ENCODE measurements around the gene RACGAP1. TPM values are rescaled to one million over a fixed set of nuclear protein-coding genes. Genes with fewer than 3 reads are reported as not detected.

The RACGAP1 gene
- total and polyA plus RNA-seq, 2 of the 8 experiments (the other 6 are each of a cell fraction or from before 2014, with no cell fraction given): 18.0 to 66.3 TPM

GRCh38 chr12:49944718-49945117, 80.6 kb downstream of the RACGAP1 start:
- H3K4ac ChIP-seq (replicated peaks; ENCODE audit: insufficient read length, low read depth, low read length): no peak overlapping the region
- no peak overlapping the region; a peak in 1 of 4 replicates for H3K4me2 ChIP-seq (ENCODE audit: insufficient read depth in 1 of 2, low read depth in 2 of 2, low read length in 2 of 2)
- no peak overlapping the region for H2BK15ac ChIP-seq (ENCODE audit: low read length)
- peaks cover 0 to 1% of the 10 kb centered on the region in 2 experiments for H4K20me1 ChIP-seq (replicated peaks in 1 of 2; ENCODE audit: control insufficient read depth in 1 of 2, insufficient read depth in 2 of 2, low read length in 2 of 2)
- no peaks in the 10 kb centered on the region for H3K79me2 ChIP-seq (ENCODE audit: control insufficient read depth in 1 of 2, insufficient read depth in 2 of 2, low read length in 2 of 2)
- H3K4me3 ChIP-seq (ENCODE audit: extremely low read depth in 1 of 4, insufficient read depth in 2 of 4, low read depth in 3 of 4, low read length in 4 of 4): no peak overlapping the region
- no peak overlapping the region for H3K27ac ChIP-seq (ENCODE audit: low read depth, low read length)
- no peak overlapping the region for H2AK5ac ChIP-seq (ENCODE audit: low read depth, low read length)
- no peak overlapping the region for H3K23ac ChIP-seq (ENCODE audit: insufficient read length)
- no peak for DNase-seq (ENCODE audit: low read depth in 1 of 2, low spot score in 2 of 2)
- H3K9ac ChIP-seq (replicated peaks in 1 of 4; ENCODE audit: extremely low read depth in 1 of 4, low read depth in 3 of 4, low read length in 3 of 4): no peak overlapping the region
- H3K9me3 ChIP-seq (ENCODE audit: insufficient read depth in 2 of 2, low read depth in 1 of 2, low read length in 1 of 2): no peaks in the 10 kb centered on the region
- no peak overlapping the region for H4K8ac ChIP-seq (ENCODE audit: extremely low read depth, insufficient read depth, low read length)
- peaks cover 3 to 17% (median 4%) of the 10 kb centered on the region in 4 experiments; a peak in 6 of 7 replicates for H3K4me1 ChIP-seq (replicated peaks in 1 of 4; ENCODE audit: control insufficient read depth in 3 of 4, insufficient read depth in 4 of 4, low read length in 3 of 4)
- no peak overlapping the region for H3K18ac ChIP-seq (ENCODE audit: extremely low read depth, low read length)
- no peak overlapping the region for H2BK20ac ChIP-seq (ENCODE audit: low read length)
- no peaks in the 10 kb centered on the region for H3K36me3 ChIP-seq (ENCODE audit: control insufficient read depth in 2 of 4, insufficient read depth in 4 of 4, low read length in 3 of 4)
- CTCF ChIA-PET (ENCODE audit: partially characterized antibody): interaction anchor here (0.8 to 7.6 kb wide), 21 partner anchors 10 to 161 kb away, joined by 3 to 104 read pairs (median 7); partner anchors contain the start of gene AQP5
- WGBS, 2 experiments (ENCODE audit: extremely low coverage in 1 of 2, insufficient coverage in 1 of 2, insufficient read length in 1 of 2, insufficient replicate concordance in 2 of 2, low coverage in 1 of 2, low lambda C conversion rate in 2 of 2, missing lambda C conversion rate in 1 of 2): 89% methylated on average over 3 of the region's 3 CpGs; no CpG with 5 or more reads in 1 of the 2 experiments
- no peak overlapping the region for H2BK120ac ChIP-seq (replicated peaks; ENCODE audit: low read depth, low read length)
- no peak overlapping the region for H4K91ac ChIP-seq (replicated peaks; ENCODE audit: insufficient read length, low read length)
- H2BK5ac ChIP-seq (ENCODE audit: low read depth, low read length): no peak overlapping the region
- POLR2A ChIA-PET (ENCODE audit: partially characterized antibody): interaction anchor here (1.2 kb wide), 1 partner anchor 203 kb away, joined by 5 read pairs; the partner anchor contains the start of gene TMBIM6
- H4K5ac ChIP-seq (ENCODE audit: insufficient read length, low read depth, low read length): no peak overlapping the region
- H2BK12ac ChIP-seq (ENCODE audit: low read depth, low read length): no peak overlapping the region; the same call in 1 of the 2 replicates
- no peak overlapping the region for H2AFZ ChIP-seq (ENCODE audit: low read length)
- no peak for FAIRE-seq
- no peaks in the 10 kb centered on the region for H3K79me1 ChIP-seq (ENCODE audit: low read depth, low read length)
- H3K14ac ChIP-seq (ENCODE audit: insufficient read length): no peak overlapping the region
- no peaks in the 10 kb centered on the region; the same call in 1 of the 2 replicates for H3K23me2 ChIP-seq (ENCODE audit: low read depth, low read length)
- H3K27me3 ChIP-seq (replicated peaks in 1 of 4; ENCODE audit: control insufficient read depth in 3 of 4, extremely low read depth in 1 of 4, insufficient read depth in 3 of 4, low read length in 3 of 4): peaks cover 0 to 3% (median 0%) of the 10 kb centered on the region in 4 experiments; a peak in 1 of 7 replicates
- TF ChIP-seq CBX5 (IDR thresholded peaks at IDR 0.05; ENCODE audit: low read depth, low read length): no peak
- no peak for TF ChIP-seq NRF1 (IDR thresholded peaks at IDR 0.05; ENCODE audit: low read depth, low read length)
- no peak overlapping the region for H3K56ac ChIP-seq (replicated peaks; ENCODE audit: insufficient read length, low read depth, low read length)
